ENCODE results near the gene DSCAML1.

DSCAML1 gene

GRCh38 chr11:117631336-117632140 lies 165.5 kb downstream of the DSCAML1 start:
- no peaks in the 10 kb centered on the region for H3K4me1 ChIP-seq
- 0 out of 2 replicates have a peak, but pooled peaks have one; percentile 11 for TF ChIP-seq CTCF (IDR thresholded peaks at IDR 0.05; ENCODE audit: low read depth, low read length)
- no peaks in the 10 kb centered on the region for H3K27me3 ChIP-seq
- no peaks in the 10 kb centered on the region for H3K36me3 ChIP-seq
- no peak for DNase-seq
- no peaks in the 10 kb centered on the region for H3K9me3 ChIP-seq
- H3K4me3 ChIP-seq (ENCODE audit: low read depth, low read length), result no peak overlapping the region

- Histone ChIP-seq H3K27me3 (no peaks in the 10 kb centered on the region), H3K36me3 (no peaks in the 10 kb centered on the region), H3K9me3 (no peaks in the 10 kb centered on the region), H3K4me3 (ENCODE audit: low read depth, low read length) (no peak overlapping the region), H3K4me1 (peaks cover 8% of the 10 kb centered on the region; the same call in 1 of the 2 replicates)
- DNase-seq, result no peak
- no peak for TF ChIP-seq CTCF (IDR thresholded peaks at IDR 0.05; ENCODE audit: low read depth, low read length)
Measured at GRCh38 chr11:117629891-117630538, 167.0 kb downstream of the DSCAML1 start.

- no peaks in the 10 kb centered on the region for H3K27me3 ChIP-seq
- H3K4me3 ChIP-seq (ENCODE audit: low read depth, low read length), result no peak overlapping the region
- no peak for DNase-seq
- no peak for TF ChIP-seq CTCF (IDR thresholded peaks at IDR 0.05; ENCODE audit: low read depth, low read length)
- no peaks in the 10 kb centered on the region for H3K9me3 ChIP-seq
- no peaks in the 10 kb centered on the region for H3K36me3 ChIP-seq
- H3K4me1 ChIP-seq, result peaks cover 9% of the 10 kb centered on the region; the same call in 1 of the 2 replicates
Measured at GRCh38 chr11:117629146-117629545, 167.9 kb downstream of the DSCAML1 start.

GRCh38 chr11:117627259-117627658 lies 169.8 kb downstream of the DSCAML1 start:
- Histone ChIP-seq H3K4me3 (ENCODE audit: low read depth, low read length) (no peak overlapping the region), H3K4me1 (peaks cover 9% of the 10 kb centered on the region; the same call in 1 of the 2 replicates), H3K36me3 (no peaks in the 10 kb centered on the region), H3K9me3 (no peaks in the 10 kb centered on the region), H3K27me3 (no peaks in the 10 kb centered on the region)
- no peak for TF ChIP-seq CTCF (IDR thresholded peaks at IDR 0.05; ENCODE audit: low read depth, low read length)
- DNase-seq, result no peak

GRCh38 chr11:117626576-117626975 lies 170.4 kb downstream of the DSCAML1 start:
- TF ChIP-seq CTCF (IDR thresholded peaks at IDR 0.05; ENCODE audit: low read depth, low read length), result no peak
- no peaks in the 10 kb centered on the region for H3K9me3 ChIP-seq
- H3K4me1 ChIP-seq, result peaks cover 9% of the 10 kb centered on the region; the same call in 1 of the 2 replicates
- no peak for DNase-seq
- H3K36me3 ChIP-seq, result no peaks in the 10 kb centered on the region
- no peaks in the 10 kb centered on the region for H3K27me3 ChIP-seq
- H3K4me3 ChIP-seq (ENCODE audit: low read depth, low read length), result no peak overlapping the region

- Histone ChIP-seq H3K4me3 (ENCODE audit: low read depth, low read length) (no peak overlapping the region), H3K27me3 (no peaks in the 10 kb centered on the region), H3K9me3 (no peaks in the 10 kb centered on the region), H3K4me1 (peaks cover 9% of the 10 kb centered on the region; the same call in 1 of the 2 replicates), H3K36me3 (no peaks in the 10 kb centered on the region)
- TF ChIP-seq CTCF (IDR thresholded peaks at IDR 0.05; ENCODE audit: low read depth, low read length), result no peak
- DNase-seq, result peak; percentile 28
Measured at GRCh38 chr11:117625237-117625636, 171.8 kb downstream of the DSCAML1 start.
